Fibroblast of skin of left quadriceps (primary cell): ENCODE results near the gene VSIG10L2.
A peak's percentile ranks its signal among the peaks of the same experiment; 100 is the strongest.
"Not testable (repeated sequence)": the region's sequence is repeated elsewhere in the genome, so short reads cannot be mapped to it uniquely, and the experiment has no call there.

Source experiments
- DNase-seq, 2 experiments: peaks; one replicate each; pipeline ENCODE4 v3.0.0-alpha.2; 2013; ENCODE audit warnings: low read depth in 2 of 2

VSIG10L2 gene

DNA sequence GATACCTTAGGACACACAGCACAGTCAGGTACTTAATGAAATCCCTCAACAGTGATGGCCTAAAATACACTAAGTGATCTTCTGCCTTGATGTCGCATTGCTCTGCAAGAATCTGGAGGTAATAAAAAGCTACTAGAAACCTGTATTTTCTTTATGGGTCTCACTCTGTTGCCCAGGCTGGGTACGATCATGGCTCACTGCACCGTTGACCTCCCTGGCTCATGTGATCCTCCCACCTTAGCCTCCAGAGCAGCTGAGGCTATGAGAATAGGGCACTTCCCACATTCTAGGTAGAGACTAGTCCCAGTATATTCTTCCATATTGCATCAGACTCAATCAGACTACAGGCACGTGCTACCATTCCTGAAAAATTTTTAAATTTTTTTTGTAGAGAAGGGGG lies 21.7 kb downstream of the VSIG10L2 start:
- DNase-seq, result no peak

DNA sequence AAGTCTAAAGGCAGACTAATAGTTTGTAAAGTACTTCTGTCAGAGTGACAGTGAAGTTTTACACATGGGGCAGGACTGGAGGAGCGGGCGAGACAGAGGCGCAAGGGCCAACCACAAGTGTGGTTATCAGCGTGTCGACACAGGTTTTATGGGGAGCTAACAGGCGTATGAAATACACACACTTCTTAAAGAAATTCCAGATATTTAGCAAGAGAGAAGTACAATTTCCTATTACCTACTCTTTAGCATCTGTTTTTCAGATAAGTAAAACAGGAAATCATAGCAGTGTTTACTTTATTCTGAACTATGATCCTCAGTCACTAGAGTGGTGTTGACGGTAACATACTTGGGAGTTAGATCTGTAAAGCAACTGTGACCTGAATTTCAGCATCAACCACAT lies 22.5 kb downstream of the VSIG10L2 start:
- DNase-seq, result no peak

DNA sequence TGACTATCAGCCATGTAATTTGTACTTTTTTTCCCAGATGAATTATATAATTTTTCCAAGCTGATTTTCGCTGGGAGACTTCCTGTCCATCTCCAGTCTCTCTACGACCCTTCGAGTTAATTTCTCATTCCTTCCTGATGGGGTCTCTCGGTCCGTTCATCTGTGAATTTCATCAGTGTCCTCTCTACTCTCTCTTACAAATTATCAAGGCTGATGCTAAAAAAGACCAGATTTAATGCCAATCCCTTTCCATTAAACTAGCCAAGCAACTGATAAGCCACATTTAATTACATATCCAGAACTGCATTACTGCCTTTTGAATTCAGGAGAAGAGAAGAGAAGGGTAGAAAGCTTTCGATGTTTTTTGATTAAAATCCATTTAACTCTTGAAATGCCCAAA lies 25.8 kb downstream of the VSIG10L2 start:
- no peak for DNase-seq

DNA sequence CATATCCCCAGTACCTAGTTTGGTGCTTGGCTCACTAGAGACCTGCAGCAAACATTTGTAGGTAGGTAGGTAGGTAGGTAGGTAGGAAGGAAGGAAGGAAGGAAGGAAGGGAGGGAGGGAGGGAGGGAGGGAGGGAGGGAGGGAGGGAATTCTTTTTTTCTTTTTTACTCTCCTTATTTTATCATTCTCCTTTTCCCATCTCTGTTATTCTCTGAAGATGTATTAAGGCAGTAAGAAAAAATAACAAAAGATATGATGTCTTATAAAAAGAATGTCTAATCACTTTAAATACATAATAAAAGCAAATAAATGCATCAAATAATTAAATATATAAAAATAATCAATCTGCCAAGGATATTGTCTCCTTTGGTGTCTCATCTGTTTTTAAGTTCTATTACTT lies 28.4 kb downstream of the VSIG10L2 start:
- DNase-seq, result no peak

DNA sequence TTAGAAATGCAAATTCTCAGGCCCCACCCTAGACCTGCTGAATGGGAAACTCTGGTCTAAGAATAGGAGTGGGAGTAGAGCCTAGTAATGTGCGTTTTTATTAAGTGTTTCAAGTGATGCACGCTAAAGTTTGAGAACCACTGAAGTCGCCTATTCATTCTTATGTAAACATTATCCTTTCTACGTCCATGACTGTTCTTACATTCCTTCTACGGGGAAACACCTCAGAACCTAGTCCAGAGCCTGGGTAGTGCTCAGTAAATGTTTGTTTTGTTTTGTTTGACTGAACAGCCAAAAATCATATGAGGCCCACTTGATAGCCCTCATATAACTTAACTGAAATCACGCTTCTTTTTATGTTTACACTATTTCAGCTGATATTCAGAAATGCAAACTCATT lies 29.8 kb downstream of the VSIG10L2 start:
- DNase-seq, result no peak

DNA sequence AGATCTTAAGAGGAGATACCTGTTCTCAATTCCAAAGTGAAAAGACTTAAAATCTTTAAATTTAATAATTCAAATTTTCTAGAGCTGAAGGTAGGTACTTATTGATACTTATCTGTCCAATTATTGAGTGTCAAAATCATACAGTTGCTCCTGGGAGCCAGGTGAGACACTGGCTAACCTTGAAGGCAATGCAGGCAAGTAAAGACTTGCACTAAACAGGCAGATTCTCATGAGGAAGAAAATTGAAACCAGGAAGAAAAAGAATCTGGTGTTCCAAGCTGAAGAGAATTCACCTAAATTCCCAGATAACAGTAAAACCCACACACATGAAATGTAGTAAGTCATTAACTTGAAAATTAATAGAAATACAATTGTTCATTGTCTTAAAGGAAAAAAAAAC lies 30.3 kb downstream of the VSIG10L2 start:
- DNase-seq, result no peak

DNA sequence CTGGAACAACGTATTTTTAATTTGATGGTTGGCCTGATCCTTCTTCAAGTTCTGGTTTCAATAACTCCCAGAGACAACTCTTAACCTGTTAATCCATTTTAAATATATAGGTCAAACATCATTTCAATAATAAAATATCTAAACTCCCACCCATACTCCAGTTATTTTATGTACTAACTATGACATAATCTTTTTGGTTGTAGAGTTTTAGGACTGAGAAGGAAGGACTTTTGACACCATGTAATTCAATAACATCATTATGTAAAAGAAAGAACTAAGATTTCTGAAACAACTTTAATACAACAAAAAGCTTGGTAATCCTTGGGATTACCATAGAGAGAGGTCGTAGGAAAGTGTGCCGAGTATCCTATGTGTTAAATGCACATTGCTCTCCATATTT lies 31.5 kb downstream of the VSIG10L2 start:
- DNase-seq, result no peak

DNA sequence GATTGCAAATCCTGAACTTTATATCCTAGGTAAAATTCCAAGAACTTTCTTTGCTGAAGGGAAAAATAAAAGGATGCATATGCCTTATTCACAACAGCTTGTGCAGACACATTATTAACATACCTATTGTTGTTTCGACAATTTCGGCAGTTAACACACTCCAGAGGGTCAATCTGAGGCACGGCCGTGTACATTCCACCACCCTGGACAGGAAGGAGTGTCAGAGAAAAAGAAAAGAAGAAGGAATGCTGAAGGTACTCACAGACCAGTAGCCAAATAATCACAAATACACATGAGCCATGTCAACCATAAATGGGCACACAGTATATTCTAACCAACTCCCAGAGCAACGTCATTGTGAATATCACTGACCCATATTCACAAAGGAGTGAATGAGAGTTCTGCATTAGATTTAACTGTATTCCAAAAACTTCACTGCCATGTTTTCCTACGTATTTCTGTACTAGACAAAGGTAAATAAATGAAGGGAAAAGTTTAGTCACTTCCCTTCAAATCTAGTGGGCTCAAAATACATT lies 32.4 kb downstream of the VSIG10L2 start:
- no peak for DNase-seq

DNA sequence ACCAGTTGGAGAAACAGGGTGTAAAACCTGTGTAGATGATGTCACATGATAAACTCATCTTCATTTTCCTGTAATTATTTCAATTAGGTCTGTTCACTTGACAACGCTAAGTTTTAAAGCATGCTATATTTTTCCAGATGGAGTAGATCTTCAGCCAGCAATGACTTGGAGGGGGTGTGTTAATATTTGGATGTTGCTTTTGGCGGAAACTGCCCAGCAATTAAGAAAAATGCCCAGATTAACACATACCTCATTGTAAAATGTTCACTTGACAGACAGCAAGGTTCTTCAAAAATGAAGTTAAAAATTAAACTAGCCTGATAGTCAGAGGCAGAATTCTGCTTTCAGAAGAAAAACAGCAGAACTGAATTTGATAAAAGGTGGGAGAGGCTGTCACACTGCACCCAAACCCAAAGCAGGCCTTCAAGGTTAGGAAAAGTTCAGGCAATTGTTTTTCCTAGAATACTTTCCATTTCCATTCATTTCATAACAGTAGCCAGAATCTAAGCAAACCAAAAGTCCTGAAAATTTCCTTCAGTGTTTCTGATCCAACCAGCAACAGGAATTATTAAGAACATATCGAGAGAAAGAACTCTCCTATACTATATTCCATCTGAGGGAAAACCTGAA lies 33.0 kb downstream of the VSIG10L2 start:
- DNase-seq, result no peak

DNA sequence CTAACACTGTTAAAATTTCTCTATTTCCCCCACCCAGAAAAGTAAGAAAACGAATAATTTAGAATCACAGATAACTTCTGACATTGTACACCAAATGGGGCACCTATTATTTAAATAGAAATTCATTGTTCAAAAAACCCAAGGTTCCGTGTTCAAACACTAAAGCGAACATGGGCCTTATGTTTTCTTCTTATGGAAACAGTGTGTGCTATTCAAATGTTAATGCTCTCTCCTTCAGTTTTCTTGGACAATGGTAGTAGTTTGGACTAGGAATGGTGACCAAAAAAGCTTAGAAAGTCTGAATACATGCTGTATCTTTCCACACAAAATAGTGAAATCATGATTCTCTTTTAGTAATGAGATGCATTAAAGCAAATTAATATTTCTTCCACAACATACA lies 33.7 kb downstream of the VSIG10L2 start:
- DNase-seq, result no peak

DNA sequence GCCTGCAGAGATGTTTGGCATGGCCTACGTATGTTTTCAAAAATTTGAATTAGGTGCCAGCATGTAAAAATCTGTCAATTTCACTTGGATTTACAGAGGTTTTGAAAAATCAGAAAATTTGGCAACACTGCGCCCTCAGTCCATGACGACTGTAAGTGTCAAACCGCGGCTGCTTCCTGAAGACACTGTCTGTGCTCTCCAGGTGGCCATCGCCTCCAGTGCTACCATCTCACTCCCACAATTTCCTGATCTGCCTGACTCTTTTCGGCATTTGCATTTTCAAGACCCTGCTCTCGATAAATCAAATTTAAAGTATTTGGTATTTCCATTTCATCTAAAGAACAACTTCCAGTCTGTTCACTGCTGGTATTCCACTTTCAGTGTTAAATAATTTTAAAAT lies 34.6 kb downstream of the VSIG10L2 start:
- DNase-seq, result no peak

DNA sequence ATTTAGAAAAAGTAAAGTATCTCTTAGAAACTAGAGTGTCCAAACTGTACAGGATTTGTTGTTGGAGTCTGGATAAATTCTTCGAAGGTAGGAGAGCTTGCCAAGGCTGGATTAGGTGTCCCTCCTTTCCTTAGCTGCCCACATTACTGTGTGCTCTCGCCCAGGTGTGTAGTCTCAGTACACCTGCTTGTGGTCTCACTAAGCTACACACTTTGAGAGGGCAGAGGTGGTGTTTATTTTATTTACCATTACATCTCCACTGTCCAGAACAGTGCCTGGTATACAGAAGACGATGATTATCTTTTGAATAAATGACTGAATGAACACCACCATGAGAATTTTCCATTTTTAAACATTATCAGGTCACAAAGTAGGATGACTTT lies 36.5 kb downstream of the VSIG10L2 start:
- DNase-seq, result no peak

DNA sequence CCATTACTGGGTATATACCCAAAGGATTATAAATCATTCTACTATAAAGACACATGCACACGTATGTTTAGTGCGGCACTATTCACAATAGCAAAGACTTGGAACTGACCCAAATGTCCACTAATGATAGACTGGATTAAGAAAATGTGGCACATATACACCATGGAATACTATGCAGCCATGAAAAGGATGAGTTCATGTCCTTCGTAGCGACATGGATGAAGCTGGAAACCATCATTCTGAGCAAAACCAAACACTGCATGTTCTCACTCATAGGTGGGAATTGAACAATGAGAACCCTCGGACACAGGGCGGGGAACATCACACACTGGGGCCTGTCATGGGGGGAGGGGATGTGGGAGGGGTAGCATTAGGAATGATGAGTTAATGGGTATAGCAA lies 40.1 kb downstream of the VSIG10L2 start:
- DNase-seq, result not testable (repeated sequence)

DNA sequence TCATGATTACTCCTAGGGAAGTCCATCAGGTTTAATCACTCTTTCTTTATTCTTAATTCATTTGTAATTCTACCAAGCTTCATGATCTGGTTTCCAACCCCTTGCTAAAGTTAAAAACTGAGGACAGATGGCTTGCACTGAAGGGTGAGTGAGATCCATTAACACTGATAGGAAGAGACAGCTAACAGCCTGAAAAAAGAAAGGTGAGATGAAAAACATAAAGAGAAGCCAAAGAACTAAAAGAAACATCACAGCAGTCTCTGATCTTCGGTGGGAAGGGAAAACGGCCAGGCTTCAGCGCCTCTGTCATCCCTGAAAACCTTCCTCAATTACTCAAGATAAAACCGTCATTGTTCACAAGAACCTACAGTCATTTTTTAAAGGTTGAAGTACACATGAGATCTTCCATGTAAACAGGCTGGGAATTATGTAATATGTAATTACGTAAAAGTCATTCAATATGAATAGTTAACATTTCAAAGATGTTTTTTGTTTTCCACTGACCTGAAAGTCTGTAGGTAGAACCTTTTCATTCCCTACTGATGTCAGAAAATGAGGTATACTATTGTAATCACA lies 41.3 kb downstream of the VSIG10L2 start:
- no peak for DNase-seq

DNA sequence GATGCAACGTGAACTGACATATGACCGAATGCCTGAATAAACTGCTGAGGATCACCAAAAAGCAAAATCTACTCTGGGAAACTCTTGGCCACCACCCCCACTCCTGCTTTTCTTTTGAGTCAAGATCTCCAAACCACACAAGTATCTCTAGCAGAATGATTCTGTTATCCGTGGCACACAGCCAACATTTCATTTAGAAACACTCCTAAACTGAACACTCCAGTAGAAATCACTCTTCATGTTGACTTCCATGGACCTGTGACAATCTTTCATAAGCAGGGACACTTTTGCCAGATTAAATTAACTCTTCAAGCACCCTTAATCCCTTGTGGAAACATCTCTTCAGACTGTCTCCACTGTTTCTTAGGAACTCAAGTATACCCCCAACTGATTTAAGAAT lies 44.4 kb downstream of the VSIG10L2 start:
- DNase-seq, result peak; percentile 65 to 68

DNA sequence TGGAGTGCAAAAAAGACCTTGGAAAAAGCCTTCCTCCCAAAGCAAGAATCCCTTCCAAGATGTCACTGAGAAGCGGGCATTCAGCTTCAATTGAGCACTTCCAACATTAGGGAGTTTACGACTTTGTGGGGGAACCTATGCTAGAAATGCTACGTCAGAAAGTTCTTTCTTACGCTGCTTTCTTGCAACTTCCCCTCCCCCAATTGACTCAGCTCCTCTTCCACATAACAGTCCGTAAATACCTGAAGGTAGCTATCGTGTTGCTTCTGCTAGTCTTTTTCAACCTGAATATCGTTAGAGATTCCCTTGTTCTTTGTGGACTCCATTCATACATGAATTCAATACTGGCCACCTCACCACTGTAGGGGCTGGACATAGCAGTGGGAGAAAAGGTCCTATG lies 47.0 kb downstream of the VSIG10L2 start:
- DNase-seq, result no peak

DNA sequence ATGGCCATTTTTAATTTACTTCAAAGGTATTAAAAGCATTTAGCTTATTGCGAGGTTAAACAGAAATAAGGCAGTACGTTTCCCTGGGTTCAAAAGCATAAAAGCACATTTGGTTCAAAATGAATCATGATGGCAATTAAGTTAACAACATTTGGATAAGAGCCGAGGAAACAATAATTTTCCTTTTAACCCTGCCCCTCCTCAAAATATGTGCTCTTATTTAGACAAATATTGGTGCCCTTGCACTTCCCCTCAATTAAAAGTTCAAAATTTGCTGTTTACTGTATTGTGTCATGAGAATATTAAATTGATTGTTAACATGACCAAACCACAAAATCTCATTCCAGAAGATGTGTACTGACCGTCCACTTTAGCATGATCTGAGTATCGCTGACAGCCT lies 48.7 kb downstream of the VSIG10L2 start:
- DNase-seq, result no peak

DNA sequence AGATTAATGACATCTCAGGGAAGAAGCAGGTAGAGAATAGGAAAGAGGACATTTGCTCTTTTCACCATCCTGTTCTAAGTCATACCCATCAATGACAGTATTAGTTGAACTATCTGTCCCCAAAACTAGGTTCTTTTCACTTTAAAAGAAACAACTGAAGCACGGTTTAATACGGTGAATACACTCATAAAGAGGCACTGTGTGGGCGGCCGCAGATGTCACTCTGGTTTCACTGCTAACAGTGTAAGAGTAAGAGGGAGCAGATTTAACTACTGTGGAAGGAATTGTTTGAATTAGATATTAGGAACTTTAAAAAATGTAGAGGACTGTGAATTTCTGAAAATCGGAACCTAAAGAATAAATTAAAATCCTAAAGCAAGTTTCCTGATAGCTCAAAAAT lies 49.5 kb downstream of the VSIG10L2 start:
- no peak for DNase-seq

DNA sequence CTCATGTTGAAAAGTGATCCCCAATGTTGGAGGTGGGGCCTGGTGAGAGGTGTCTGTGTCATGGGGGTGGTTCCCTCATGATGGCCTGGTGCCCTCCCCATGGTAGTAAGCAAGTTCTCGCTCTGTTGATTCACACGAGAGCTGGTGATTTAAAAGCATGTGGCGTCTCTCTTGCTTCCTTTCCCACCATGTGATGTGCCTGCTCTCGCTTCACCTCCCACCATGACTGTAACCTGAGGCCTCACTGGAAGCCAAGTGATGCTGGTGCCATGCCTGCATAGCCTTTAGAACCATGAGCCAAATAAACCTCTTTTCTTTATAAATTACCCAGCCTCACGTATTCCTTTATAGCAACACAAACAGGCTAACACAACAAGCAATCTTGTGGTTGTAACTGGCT lies 52.4 kb downstream of the VSIG10L2 start:
- no peak for DNase-seq

DNA sequence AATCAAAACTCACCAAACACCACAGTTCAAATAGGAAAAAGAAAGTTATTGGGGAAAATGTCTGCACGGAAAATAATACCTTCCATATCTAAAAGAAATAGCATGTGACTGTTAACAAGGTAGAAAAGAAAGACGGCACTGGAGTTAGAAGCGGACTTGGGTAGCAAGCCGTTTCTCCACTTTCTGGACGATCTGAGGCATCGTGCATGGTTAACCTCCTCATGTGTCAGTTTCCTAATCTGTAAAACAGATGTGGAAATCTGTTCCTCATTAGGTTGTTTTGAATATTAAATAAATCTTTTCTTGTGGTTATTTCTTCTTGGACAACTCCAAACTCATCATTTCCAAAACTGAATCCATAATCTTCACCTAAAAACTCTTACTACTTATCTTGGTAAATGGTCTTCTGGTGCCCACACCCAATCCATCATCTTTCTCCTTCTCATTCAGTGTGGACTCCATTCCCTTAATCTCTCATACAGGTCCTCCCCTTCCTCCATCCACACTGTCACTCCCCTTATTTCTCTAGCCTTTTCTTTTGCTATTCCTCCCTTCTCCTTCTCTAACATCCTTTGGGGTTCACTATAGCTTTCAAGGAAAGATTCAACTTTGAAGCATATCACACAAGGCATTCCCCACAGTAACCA lies 53.5 kb downstream of the VSIG10L2 start:
- DNase-seq, result peak; percentile 39 to 42

DNA sequence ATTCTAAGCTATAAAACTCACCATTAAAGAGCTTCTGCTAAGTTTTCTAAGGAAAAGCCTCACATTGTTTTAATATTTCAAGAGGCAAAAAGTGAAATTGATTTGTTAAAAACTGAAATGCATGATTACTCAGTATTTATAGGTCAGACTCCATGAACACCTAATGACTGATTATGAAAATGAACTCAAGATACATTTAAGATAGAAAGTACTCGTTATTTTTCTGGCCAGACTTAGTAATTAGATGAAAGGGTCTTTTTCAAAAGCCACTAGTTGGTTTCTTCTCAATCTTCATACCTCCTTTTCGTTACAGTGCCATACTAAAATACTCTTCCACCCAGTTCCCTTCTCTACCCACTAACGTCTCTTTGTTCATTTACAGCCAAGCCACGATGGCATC lies 56.3 kb downstream of the VSIG10L2 start:
- DNase-seq, result no peak
